LNCaP clone FGC (cell line): ENCODE results near the gene POT1.

Source experiments
- DNase-seq: peaks from one replicate; pipeline ENCODE4 v3.0.0-alpha.2; 2011; ENCODE audit warnings: low read depth
- H3K4me3 ChIP-seq: 2 replicates; pipeline ENCODE4 v1.5.1; 2011; ENCODE audit warnings: mild to moderate bottlenecking, low read depth, low read length, control low read depth
- TF ChIP-seq, protein P1 (sequence below): IDR thresholded peaks from 2 replicates; pipeline ENCODE4 v1.5.1; 2012; ENCODE audit warnings: mild to moderate bottlenecking; ENCODE audit not compliant: control insufficient read depth, insufficient read depth; ENCODE audit errors: extremely low read depth

Gene POT1

DNA sequence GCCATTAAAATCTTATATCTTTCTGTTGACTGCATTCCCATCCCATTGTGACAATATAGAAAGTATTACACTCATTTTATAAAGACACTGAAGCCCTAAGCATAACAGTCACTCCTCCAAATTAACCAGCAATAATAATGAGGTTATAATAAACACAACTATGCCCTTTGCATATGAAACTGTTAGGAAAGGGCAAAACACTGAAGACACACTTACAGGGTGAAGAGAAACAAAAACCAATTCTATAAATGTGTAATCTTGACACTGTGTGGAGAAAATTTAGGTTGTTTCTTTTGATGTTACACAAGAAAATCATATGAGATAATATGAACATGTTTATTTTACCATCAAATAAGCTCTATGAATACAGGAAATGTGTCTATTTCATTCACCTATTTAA lies 150.0 kb downstream of the POT1 start:
- DNase-seq, result no peak
- no peak overlapping the region for H3K4me3 ChIP-seq
- TF ChIP-seq, protein P1, sequence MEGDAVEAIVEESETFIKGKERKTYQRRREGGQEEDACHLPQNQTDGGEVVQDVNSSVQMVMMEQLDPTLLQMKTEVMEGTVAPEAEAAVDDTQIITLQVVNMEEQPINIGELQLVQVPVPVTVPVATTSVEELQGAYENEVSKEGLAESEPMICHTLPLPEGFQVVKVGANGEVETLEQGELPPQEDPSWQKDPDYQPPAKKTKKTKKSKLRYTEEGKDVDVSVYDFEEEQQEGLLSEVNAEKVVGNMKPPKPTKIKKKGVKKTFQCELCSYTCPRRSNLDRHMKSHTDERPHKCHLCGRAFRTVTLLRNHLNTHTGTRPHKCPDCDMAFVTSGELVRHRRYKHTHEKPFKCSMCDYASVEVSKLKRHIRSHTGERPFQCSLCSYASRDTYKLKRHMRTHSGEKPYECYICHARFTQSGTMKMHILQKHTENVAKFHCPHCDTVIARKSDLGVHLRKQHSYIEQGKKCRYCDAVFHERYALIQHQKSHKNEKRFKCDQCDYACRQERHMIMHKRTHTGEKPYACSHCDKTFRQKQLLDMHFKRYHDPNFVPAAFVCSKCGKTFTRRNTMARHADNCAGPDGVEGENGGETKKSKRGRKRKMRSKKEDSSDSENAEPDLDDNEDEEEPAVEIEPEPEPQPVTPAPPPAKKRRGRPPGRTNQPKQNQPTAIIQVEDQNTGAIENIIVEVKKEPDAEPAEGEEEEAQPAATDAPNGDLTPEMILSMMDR, result no peak

DNA sequence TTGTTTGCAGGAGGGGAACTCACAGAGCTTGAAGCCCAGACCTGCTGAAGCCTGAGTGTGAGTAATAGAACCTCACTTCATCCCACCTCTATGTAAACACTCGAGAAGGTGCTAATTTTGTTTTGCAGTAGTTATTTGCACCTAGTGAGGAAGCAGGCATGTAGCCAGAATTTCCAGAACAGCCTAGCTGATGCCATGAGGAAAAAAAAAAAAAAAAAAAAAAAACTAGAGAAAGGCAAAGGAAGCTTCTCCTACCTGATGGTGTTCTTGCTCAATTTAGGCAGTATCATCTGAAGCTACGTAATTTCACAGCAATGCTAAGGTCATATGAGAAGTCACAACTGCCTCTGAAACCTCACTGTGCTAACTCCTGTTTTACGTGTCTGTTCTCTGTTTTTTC lies 150.4 kb downstream of the POT1 start:
- DNase-seq, result no peak
- TF ChIP-seq, protein P1, result no peak
- no peak overlapping the region for H3K4me3 ChIP-seq

DNA sequence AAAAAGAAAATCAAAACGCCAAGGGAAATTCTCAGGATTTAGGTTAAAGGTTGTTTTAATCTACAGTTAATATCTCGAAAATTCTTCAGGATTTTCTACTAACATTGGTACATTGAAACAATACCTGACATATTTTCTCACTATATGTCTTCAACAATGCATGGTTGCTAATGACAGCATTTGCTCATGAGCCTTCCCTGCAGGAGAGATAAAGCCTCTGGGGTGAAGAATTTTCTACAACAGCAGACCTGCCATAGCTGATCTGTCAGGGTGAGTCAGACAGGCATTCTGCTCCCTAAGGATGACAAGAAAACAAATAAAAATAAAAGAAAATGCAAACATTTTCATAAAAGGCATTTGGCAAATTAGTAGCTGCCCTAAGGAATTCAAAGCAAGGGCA lies 152.4 kb downstream of the POT1 start:
- TF ChIP-seq, protein P1, result no peak
- H3K4me3 ChIP-seq, result no peak overlapping the region
- DNase-seq, result no peak

DNA sequence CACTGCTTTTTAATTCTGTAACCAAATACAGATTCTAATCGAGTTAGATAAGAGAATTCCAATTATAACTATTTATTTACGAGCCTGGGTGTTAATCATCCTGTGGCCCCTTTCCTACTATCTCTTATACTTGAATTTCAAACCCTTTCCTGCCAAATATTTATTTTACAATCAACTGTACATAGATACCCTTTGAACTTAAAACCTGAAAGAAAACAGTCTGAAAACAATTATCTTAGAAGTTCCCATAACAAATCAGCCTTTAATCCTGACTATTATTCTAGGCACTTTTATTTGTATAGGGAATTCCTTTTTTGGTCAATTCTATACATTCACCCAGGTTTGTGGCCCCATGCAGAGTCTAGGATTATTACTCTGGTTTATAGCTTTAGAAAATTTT lies 153.5 kb downstream of the POT1 start:
- TF ChIP-seq, protein P1, result no peak
- no peak for DNase-seq
- H3K4me3 ChIP-seq, result no peak overlapping the region

DNA sequence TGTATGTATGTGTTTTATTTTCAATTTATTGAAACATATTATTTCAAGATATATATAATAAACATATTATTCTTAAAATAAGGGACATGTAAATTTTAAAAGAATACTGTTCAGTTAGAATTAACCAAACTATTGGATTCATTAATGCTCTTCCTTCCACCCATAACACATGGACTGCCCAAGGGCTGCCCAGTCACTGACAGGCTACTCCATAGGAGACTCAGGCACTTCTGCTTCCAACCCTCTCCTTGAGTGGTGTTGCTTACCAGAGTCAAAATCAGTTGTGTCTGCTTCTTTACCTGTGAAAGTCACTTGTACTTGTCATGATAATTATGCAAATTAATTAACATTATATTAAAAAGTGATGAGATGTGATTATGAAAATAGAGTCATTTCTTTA lies 154.2 kb downstream of the POT1 start:
- TF ChIP-seq, protein P1, result no peak
- H3K4me3 ChIP-seq, result no peak overlapping the region
- DNase-seq, result no peak

DNA sequence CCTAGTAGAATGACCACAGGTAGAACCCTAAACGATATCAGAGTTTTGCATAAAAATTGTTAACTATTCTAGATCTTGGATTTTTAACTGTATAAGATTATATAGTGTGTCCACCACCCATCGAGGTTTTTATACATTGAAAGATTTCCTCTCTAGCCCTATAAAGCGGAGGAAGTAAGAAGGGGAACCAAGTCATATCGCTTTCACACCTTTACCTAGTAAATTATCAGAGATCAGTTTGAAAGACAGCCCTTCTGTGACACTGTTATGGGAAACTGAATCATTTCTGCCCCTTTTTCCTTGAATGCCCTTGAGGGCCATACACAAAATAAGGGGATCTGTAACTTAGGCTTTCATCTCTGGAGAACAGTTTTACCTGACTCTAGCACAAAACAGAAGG lies 155.7 kb downstream of the POT1 start:
- TF ChIP-seq, protein P1, result no peak
- no peak for DNase-seq
- H3K4me3 ChIP-seq, result no peak overlapping the region

DNA sequence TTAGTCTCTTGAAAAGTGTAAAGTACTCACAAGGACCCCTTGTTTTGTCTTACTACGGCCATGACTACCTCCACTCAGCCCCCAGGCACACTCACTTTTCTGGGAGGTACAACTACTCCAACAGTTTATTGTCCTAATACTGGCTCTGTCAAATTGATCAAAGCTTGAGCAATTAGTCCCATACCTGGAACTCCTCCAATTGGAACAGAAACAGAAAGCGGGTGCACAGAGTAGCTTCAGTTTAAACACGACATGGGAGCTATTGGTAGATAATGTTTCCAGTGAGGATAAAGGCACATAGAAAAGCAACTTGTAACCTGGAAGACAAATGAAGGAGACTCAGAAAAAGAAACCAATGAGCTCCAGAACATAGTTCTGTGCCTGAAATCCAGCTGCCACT lies 156.3 kb downstream of the POT1 start:
- no peak overlapping the region for H3K4me3 ChIP-seq
- no peak for DNase-seq
- TF ChIP-seq, protein P1, result no peak
